ENCODE results near the gene GDAP2. TPM values are rescaled to one million over a fixed set of nuclear protein-coding genes. Genes with fewer than 3 reads are reported as not detected.
A peak's percentile ranks its signal among the peaks of the same experiment; 100 is the strongest.

The GDAP2 gene
- total RNA-seq: 10 to 100 TPM; 10.5 to 16.8 TPM
- polyA plus RNA-seq: 1 to 10 TPM; 3.0 to 7.6 TPM

DNA sequence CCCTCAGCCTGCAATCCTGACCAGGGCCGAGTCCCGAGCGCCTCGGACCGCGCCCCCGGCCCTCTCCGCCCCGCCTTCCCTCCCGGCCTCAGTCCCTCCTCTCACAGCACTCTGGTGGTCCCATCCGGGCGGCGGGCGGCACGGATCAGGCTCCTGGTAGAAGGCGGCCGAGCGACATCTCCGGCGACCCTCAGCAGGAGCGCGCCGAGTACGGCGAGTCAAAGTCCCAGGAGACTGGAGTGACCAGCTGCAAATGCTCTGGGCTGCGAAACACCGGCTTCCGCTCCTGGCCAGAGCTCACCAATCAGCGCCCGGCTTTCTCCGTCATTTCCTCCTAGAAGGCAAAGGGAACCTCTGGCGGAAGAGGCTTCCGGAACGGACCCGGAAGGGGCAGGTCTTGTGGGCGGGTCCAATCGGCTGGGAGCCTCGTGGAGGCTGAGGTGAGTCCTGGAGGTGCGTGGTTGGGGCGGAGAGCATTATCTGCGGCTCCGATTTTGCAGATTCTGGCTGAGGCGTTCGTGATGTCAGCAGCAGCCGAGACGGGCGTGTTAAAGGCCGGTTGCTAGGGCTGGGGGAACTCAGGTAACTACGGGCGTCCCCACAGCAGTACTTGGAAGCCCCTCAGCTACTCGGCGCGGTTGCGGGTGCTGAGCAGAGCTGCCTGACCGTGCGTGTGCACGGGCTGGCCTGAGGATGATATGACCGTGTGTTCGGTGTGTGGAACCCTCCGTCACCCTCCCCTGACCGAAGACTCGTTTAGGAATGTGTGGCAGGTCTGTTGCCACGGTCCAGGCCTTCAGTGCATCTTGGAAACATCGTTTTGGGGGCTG is at the start of gene GDAP2, which contains the start of gene WDR3:
Gene GDAP2 (minus strand): TSS at position 279 of the 830 bp plus-strand sequence. CDS start 9,264 bp downstream, outside the sequence.
Gene WDR3 (plus strand): TSS at position 397 of the 830 bp plus-strand sequence. CDS start 3,581 bp downstream, outside the sequence.
- H3K4me1 ChIP-seq (ENCODE audit: control insufficient read depth in 4 of 4, insufficient read depth in 4 of 4, low read length in 3 of 4): peaks cover 3 to 40% (median 28%) of the 10 kb centered on the region in 4 donors
- under 1% methylated on average over 64 of the region's 64 CpGs for WGBS

More for the DNA sequence above, at the start of gene GDAP2, which contains the start of gene WDR3:
- H3K27me3 ChIP-seq (ENCODE audit: control insufficient read depth in 4 of 4, insufficient read depth in 4 of 4, low read length in 3 of 4): no peaks in the 10 kb centered on the region
- peak within 1 kb of the TSS; percentile 89 to 97 (median 96) for H3K4me3 ChIP-seq (ENCODE audit: low read depth in 1 of 3, low read length in 3 of 3)
- peak; percentile 93 for DNase-seq (ENCODE audit: low spot score)
- peak within 1 kb of the TSS; percentile 35 to 67 for H3K27ac ChIP-seq (ENCODE audit: low read depth in 1 of 2, low read length in 2 of 2)
- peak within 1 kb of the TSS; percentile 71 to 90 for H3K9ac ChIP-seq (ENCODE audit: low read depth in 1 of 2, low read length in 2 of 2)
- no peaks in the 10 kb centered on the region for H3K9me3 ChIP-seq (ENCODE audit: control insufficient read depth in 4 of 4, low read length in 3 of 4)
- TF ChIP-seq, protein P1, sequence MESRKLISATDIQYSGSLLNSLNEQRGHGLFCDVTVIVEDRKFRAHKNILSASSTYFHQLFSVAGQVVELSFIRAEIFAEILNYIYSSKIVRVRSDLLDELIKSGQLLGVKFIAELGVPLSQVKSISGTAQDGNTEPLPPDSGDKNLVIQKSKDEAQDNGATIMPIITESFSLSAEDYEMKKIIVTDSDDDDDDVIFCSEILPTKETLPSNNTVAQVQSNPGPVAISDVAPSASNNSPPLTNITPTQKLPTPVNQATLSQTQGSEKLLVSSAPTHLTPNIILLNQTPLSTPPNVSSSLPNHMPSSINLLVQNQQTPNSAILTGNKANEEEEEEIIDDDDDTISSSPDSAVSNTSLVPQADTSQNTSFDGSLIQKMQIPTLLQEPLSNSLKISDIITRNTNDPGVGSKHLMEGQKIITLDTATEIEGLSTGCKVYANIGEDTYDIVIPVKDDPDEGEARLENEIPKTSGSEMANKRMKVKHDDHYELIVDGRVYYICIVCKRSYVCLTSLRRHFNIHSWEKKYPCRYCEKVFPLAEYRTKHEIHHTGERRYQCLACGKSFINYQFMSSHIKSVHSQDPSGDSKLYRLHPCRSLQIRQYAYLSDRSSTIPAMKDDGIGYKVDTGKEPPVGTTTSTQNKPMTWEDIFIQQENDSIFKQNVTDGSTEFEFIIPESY (IDR thresholded peaks at IDR 0.05): no peak
- TF ChIP-seq EGR1 (IDR thresholded peaks at IDR 0.05; ENCODE audit: low read depth in 2 of 2) (peak; percentile 85 to 92), NR2F2 (IDR thresholded peaks at IDR 0.05) (no peak), FOXA2 (IDR thresholded peaks at IDR 0.05) (no peak), HNF4A (conservative IDR thresholded peaks at IDR 0.05) (peak; percentile 39 to 54), TAF1 (conservative IDR thresholded peaks at IDR 0.05) (peak; percentile 56), RAD21 (IDR thresholded peaks at IDR 0.05) (peak in 1 of 2 donors; percentile 7), MAX (IDR thresholded peaks at IDR 0.05) (peak; percentile 98), RXRA (IDR thresholded peaks at IDR 0.05) (peak in 1 of 2 donors; percentile 37), GABPA (IDR thresholded peaks at IDR 0.05 in 1 of 2, conservative IDR thresholded peaks at IDR 0.05 in 1 of 2) (peak; percentile 93 to 98), REST (IDR thresholded peaks at IDR 0.05) (peak; percentile 75), FOXA1 (IDR thresholded peaks at IDR 0.05) (no peak), SP1 (IDR thresholded peaks at IDR 0.05) (peak; percentile 81), JUND (IDR thresholded peaks at IDR 0.05) (peak in 1 of 2 donors; percentile 3), HNF4G (IDR thresholded peaks at IDR 0.05) (no peak), YY1 (IDR thresholded peaks at IDR 0.05) (peak; percentile 54)
- TF ChIP-seq, protein P2, sequence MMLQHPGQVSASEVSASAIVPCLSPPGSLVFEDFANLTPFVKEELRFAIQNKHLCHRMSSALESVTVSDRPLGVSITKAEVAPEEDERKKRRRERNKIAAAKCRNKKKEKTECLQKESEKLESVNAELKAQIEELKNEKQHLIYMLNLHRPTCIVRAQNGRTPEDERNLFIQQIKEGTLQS (IDR thresholded peaks at IDR 0.05): no peak
- TF ChIP-seq, protein P3, sequence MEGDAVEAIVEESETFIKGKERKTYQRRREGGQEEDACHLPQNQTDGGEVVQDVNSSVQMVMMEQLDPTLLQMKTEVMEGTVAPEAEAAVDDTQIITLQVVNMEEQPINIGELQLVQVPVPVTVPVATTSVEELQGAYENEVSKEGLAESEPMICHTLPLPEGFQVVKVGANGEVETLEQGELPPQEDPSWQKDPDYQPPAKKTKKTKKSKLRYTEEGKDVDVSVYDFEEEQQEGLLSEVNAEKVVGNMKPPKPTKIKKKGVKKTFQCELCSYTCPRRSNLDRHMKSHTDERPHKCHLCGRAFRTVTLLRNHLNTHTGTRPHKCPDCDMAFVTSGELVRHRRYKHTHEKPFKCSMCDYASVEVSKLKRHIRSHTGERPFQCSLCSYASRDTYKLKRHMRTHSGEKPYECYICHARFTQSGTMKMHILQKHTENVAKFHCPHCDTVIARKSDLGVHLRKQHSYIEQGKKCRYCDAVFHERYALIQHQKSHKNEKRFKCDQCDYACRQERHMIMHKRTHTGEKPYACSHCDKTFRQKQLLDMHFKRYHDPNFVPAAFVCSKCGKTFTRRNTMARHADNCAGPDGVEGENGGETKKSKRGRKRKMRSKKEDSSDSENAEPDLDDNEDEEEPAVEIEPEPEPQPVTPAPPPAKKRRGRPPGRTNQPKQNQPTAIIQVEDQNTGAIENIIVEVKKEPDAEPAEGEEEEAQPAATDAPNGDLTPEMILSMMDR (IDR thresholded peaks at IDR 0.05; ENCODE audit: low read depth, low read length, missing input control): no peak
- peaks cover 0 to 3% (median under 1%) of the 10 kb centered on the region in 4 donors for H3K36me3 ChIP-seq (ENCODE audit: control insufficient read depth in 4 of 4, insufficient read depth in 3 of 4, low read depth in 1 of 4, low read length in 3 of 4)
